Calu3 (cell line): ENCODE results near the gene TCF15. TPM values are rescaled to one million over a fixed set of nuclear protein-coding genes. Genes with fewer than 3 reads are reported as not detected.

Experiments used
- BruUV-seq: library from RNA; stranded (reverse); fragments of 400-500 nt; replicated peaks from 2 replicates; lab custom pipeline; 2021; lab: Mats Ljungman, UMichigan
- CTCF ChIA-PET: fragments of 300-600 bp; sonication (Branson Sonifier 250); formaldehyde crosslinking; loops from one replicate; lab custom pipeline; 2022; ENCODE audit warnings: antibody characterized with exemption; lab: Charles Lee
- DNase-seq: peaks from one replicate; pipeline ENCODE4 v3.0.0; 2022
- H3K27ac Mint-ChIP-seq: one replicate; pipeline ENCODE4 v1.8.0; 2022; ENCODE audit warnings: mixed read lengths; ENCODE audit not compliant: unreplicated experiment
- H3K27me3 Mint-ChIP-seq: one replicate; pipeline ENCODE4 v1.8.0; 2022; ENCODE audit warnings: mixed read lengths; ENCODE audit not compliant: unreplicated experiment
- H3K36me3 Mint-ChIP-seq: one replicate; pipeline ENCODE4 v1.8.0; 2022; ENCODE audit warnings: mild to moderate bottlenecking, moderate library complexity, mixed read lengths; ENCODE audit not compliant: insufficient read depth, unreplicated experiment
- H3K4me1 Mint-ChIP-seq: one replicate; pipeline ENCODE4 v1.8.0; 2022; ENCODE audit warnings: mild to moderate bottlenecking, low read depth, mixed read lengths; ENCODE audit not compliant: unreplicated experiment
- H3K4me3 Mint-ChIP-seq: one replicate; pipeline ENCODE4 v1.8.0; 2022; ENCODE audit warnings: mild to moderate bottlenecking, low read depth, moderate library complexity, mixed read lengths; ENCODE audit not compliant: unreplicated experiment
- H3K9me3 Mint-ChIP-seq: one replicate; pipeline ENCODE4 v1.8.0; 2022; ENCODE audit warnings: low read depth, mixed read lengths; ENCODE audit not compliant: unreplicated experiment
- intact Hi-C: fragments of 100-400 bp; cut with micrococcal nuclease; formaldehyde crosslinking; loops from one replicate; pipeline ENCODE4 v1.10.0; 2022; ENCODE audit not compliant: unreplicated experiment
- total RNA-seq: library from RNA; stranded (reverse); gene quantifications from 2 replicates; pipeline ENCODE4 v1.2.3, GENCODE V29; 2022
- TF ChIP-seq, protein P1 (sequence below): fragments of 200-600 bp; IDR thresholded peaks from one replicate; pipeline ENCODE4 v1.8.0; 2022; ENCODE audit warnings: antibody characterized with exemption; ENCODE audit not compliant: unreplicated experiment

TCF15 gene
- total RNA-seq, 1 experiment from 2014 or later: not detected

DNA sequence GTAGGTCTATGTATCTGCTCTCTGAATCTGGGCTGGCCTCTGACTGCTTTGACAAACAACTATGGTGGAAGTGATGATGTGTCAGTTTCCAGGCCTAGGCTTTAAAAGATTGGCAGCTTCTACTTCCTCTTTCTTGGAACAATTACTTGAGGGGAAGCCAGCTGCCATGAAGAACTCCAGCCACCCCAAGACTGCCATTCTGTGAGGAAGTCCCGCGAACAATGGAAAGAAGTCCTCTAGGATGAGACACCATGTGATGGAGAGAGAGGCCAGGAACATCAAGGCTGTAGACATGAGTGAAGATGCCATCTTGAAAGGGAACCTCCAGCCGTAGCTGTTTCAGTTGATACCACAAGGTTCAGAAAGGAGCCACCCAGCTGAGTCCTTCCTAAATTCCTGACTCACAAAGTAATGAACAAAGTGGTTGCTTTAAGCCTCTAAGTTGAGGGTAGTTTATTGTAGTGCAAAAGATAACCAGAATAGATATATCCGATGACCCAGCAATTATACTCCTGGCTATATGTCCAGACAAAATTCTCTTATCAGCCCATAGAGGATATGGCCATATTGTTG lies 15.3 kb upstream of the TCF15 start:
- intact Hi-C loops: no loop called here
- no peak overlapping the region for H3K4me3 Mint-ChIP-seq

DNA sequence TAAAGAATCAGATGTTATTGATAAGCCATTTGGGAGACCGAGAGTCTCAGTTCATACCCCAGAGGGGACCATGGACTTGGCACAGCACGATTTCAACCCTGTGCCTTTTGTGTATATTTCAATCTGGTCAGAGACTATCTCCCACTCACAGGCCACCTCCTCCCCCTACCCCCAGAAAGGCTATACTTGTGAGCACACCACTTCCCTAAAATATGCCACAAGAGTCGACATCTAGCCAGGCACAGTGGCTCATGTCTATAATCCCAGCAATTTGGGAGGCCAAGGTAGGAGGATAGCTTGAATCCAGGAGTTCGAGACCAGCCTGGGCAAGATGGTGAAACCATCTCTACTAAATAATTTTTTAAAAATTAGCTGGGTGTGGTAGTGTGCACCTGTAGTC lies 13.6 kb upstream of the TCF15 start:
- Mint-ChIP-seq H3K9me3 (no peaks in the 10 kb centered on the region), H3K4me3 (no peak overlapping the region), H3K36me3 (no peaks in the 10 kb centered on the region), H3K4me1 (no peaks in the 10 kb centered on the region), H3K27me3 (peaks cover 86% of the 10 kb centered on the region), H3K27ac (no peak overlapping the region)
- CTCF ChIA-PET: interaction anchor here (0.6 kb wide), 1 partner anchor 10 kb away, joined by 6 read pairs; no protein-coding TSS in a partner anchor
- TF ChIP-seq, protein P1, sequence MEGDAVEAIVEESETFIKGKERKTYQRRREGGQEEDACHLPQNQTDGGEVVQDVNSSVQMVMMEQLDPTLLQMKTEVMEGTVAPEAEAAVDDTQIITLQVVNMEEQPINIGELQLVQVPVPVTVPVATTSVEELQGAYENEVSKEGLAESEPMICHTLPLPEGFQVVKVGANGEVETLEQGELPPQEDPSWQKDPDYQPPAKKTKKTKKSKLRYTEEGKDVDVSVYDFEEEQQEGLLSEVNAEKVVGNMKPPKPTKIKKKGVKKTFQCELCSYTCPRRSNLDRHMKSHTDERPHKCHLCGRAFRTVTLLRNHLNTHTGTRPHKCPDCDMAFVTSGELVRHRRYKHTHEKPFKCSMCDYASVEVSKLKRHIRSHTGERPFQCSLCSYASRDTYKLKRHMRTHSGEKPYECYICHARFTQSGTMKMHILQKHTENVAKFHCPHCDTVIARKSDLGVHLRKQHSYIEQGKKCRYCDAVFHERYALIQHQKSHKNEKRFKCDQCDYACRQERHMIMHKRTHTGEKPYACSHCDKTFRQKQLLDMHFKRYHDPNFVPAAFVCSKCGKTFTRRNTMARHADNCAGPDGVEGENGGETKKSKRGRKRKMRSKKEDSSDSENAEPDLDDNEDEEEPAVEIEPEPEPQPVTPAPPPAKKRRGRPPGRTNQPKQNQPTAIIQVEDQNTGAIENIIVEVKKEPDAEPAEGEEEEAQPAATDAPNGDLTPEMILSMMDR: no peak
- intact Hi-C loops: no loop called here
- no TSS peak for BruUV-seq
- no peak for DNase-seq

More for the DNA sequence above, 15.3 kb upstream of the TCF15 start:
- TF ChIP-seq, protein P1: no peak
- H3K4me1 Mint-ChIP-seq: no peaks in the 10 kb centered on the region
- H3K36me3 Mint-ChIP-seq: no peaks in the 10 kb centered on the region
- peaks cover 84% of the 10 kb centered on the region for H3K27me3 Mint-ChIP-seq
- no TSS peak for BruUV-seq
- CTCF ChIA-PET: no interaction called here
- no peaks in the 10 kb centered on the region for H3K9me3 Mint-ChIP-seq
- no peak overlapping the region for H3K27ac Mint-ChIP-seq
- DNase-seq: no peak

DNA sequence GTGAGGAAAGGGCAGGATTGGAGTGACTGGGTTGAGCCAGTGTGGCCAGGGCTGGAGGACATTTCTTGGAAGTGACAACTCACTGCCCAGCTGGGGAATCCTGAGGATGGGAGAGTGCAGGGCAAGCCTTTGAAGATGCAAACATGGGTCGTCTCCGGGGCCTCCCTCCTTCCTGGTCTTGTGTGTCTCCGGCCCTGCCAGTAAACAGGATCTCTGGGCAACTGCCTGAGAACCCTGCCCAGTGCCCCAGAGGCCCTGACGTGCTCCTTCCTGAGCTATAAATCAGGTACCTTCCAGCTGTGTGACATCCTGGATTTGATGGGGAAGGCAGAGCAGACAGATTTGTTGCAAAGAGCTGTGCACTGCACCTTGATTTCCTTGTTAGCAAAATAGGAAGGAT lies 12.9 kb upstream of the TCF15 start:
- Mint-ChIP-seq H3K9me3 (peaks cover 1% of the 10 kb centered on the region), H3K4me3 (no peak overlapping the region), H3K27ac (no peak overlapping the region), H3K4me1 (no peaks in the 10 kb centered on the region), H3K36me3 (no peaks in the 10 kb centered on the region), H3K27me3 (peaks cover 85% of the 10 kb centered on the region)
- intact Hi-C loops: no loop called here
- TF ChIP-seq, protein P1: no peak
- CTCF ChIA-PET: interaction anchor here (0.6 kb wide), 1 partner anchor 10 kb away, joined by 6 read pairs; no protein-coding TSS in a partner anchor
- DNase-seq: no peak
- BruUV-seq: no TSS peak

DNA sequence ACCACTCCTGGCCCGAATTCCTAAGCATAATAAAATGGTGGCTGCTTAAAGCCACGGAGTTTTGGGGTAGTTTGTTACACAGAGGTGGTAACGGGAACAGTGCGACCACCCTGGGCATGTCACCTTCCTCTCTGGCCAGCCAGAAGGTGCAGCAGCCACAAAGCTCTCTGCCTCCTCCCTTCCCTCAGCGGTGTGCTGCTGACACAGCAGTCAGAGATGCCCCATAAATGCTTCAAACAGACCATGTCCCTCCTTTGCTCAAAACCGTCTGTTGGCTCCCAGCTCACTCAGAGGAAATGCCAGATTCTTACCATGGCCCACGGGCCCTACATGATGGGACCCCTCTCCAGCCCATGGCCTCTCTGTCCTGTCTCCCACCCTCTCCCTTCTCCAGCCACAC lies 12.1 kb upstream of the TCF15 start:
- intact Hi-C loops: no loop called here
- CTCF ChIA-PET: no interaction called here
- Mint-ChIP-seq H3K27ac (no peak overlapping the region), H3K9me3 (peaks cover 6% of the 10 kb centered on the region), H3K36me3 (no peaks in the 10 kb centered on the region), H3K4me3 (no peak overlapping the region), H3K27me3 (peaks cover 85% of the 10 kb centered on the region), H3K4me1 (no peaks in the 10 kb centered on the region)
- no peak for DNase-seq
- BruUV-seq: no TSS peak
- TF ChIP-seq, protein P1: no peak
